ENCODE results near the gene SECISBP2L. TPM values are rescaled to one million over a fixed set of nuclear protein-coding genes. Genes with fewer than 3 reads are reported as not detected.
"Not testable (repeated sequence)": the region's sequence is repeated elsewhere in the genome, so short reads cannot be mapped to it uniquely, and the experiment has no call there.

Gene SECISBP2L
- total RNA-seq, 1 donor from 2014 or later, result 34.2 TPM

- ATAC-seq (peak; percentile 97), DNase-seq (ENCODE audit: missing footprints) (peak; percentile 90)
- intact Hi-C loops (cut with DNase I), result loop anchor here (2.0 kb wide), 1 partner anchor 97 kb away; the partner anchor contains the start of gene EID1
These were observed 70.5 kb downstream of the SECISBP2L start for GRCh38 chr15:48975472-48976419.

GRCh38 chr15:48974882-48975281 is 71.4 kb downstream of the SECISBP2L start:
- intact Hi-C loops (cut with DNase I), result loop anchor here (2.0 kb wide), 1 partner anchor 96 kb away; the partner anchor contains the start of gene EID1
- DNase-seq (ENCODE audit: missing footprints) (no peak), ATAC-seq (no peak)

- ATAC-seq (no peak), DNase-seq (ENCODE audit: missing footprints) (no peak)
- intact Hi-C loops (cut with DNase I), result no loop called here
These were observed 73.3 kb downstream of the SECISBP2L start for GRCh38 chr15:48972750-48973503.

GRCh38 chr15:48970926-48971325 is 75.3 kb downstream of the SECISBP2L start:
- intact Hi-C loops (cut with DNase I); ATAC-seq; DNase-seq (ENCODE audit: missing footprints): not testable (repeated sequence)

- ATAC-seq, result no peak
- intact Hi-C loops (cut with DNase I), result no loop called here
- DNase-seq (ENCODE audit: missing footprints), result no peak
These were observed 78.2 kb downstream of the SECISBP2L start for GRCh38 chr15:48968066-48968465.

- no peak for DNase-seq (ENCODE audit: missing footprints)
- intact Hi-C loops (cut with DNase I), result no loop called here
- no peak for ATAC-seq
These were observed 78.9 kb downstream of the SECISBP2L start for GRCh38 chr15:48967336-48967735.

GRCh38 chr15:48966595-48967301 is 79.5 kb downstream of the SECISBP2L start:
- intact Hi-C loops (cut with DNase I), result no loop called here
- DNase-seq (ENCODE audit: missing footprints), result no peak
- no peak for ATAC-seq

- intact Hi-C loops (cut with DNase I), result no loop called here
- no peak for ATAC-seq
These were observed 80.3 kb downstream of the SECISBP2L start for GRCh38 chr15:48965972-48966371.

GRCh38 chr15:48964898-48965297 is 81.3 kb downstream of the SECISBP2L start:
- intact Hi-C loops (cut with DNase I), result no loop called here
- ATAC-seq (no peak), DNase-seq (ENCODE audit: missing footprints) (no peak)

More at GRCh38 chr15:48965972-48966371, 80.3 kb downstream of the SECISBP2L start:
- DNase-seq (ENCODE audit: missing footprints), result no peak

GRCh38 chr15:48963524-48964113 is 82.6 kb downstream of the SECISBP2L start, which contains the start of gene SHC4:
Gene SHC4 (minus strand): TSS chr15:48963919. CDS start chr15:48963015, 904 bp downstream.
- DNase-seq (ENCODE audit: missing footprints), result peak; percentile 77
- ATAC-seq, result peak; percentile 77
- intact Hi-C loops (cut with DNase I), result loop anchor here (2.0 kb wide), 1 partner anchor 85 kb away; the partner anchor contains the start of gene EID1

GRCh38 chr15:48962662-48963523 is 83.4 kb downstream of the SECISBP2L start:
- DNase-seq (ENCODE audit: missing footprints) (peak; percentile 78), ATAC-seq (peak; percentile 81)
- intact Hi-C loops (cut with DNase I), result loop anchor here (2.0 kb wide), 1 partner anchor 84 kb away; the partner anchor contains the start of gene EID1

GRCh38 chr15:48955967-48956366 is 90.3 kb downstream of the SECISBP2L start:
- intact Hi-C loops (cut with DNase I), result no loop called here
- ATAC-seq (no peak), DNase-seq (ENCODE audit: missing footprints) (no peak)

GRCh38 chr15:48955370-48955769 is 90.9 kb downstream of the SECISBP2L start:
- ATAC-seq, result no peak
- intact Hi-C loops (cut with DNase I), result no loop called here
- no peak for DNase-seq (ENCODE audit: missing footprints)

- DNase-seq (ENCODE audit: missing footprints) (no peak), ATAC-seq (peak; percentile 54)
- intact Hi-C loops (cut with DNase I), result no loop called here
These were observed 91.7 kb downstream of the SECISBP2L start for GRCh38 chr15:48954538-48954937.

GRCh38 chr15:48946840-48947187 is 99.4 kb downstream of the SECISBP2L start:
- intact Hi-C loops (cut with DNase I), result no loop called here

GRCh38 chr15:48946074-48946839 is 100.0 kb downstream of the SECISBP2L start:
- ATAC-seq (peak; percentile 36), DNase-seq (ENCODE audit: missing footprints) (no peak)
- intact Hi-C loops (cut with DNase I), result no loop called here

More at GRCh38 chr15:48946840-48947187, 99.4 kb downstream of the SECISBP2L start:
- DNase-seq (ENCODE audit: missing footprints), result no peak
- no peak for ATAC-seq

- intact Hi-C loops (cut with DNase I), result no loop called here
- DNase-seq (ENCODE audit: missing footprints), result no peak
- ATAC-seq, result peak; percentile 48
These were observed 100.9 kb downstream of the SECISBP2L start for GRCh38 chr15:48945386-48945785.

Data from Right ventricle myocardium inferior (tissue), 1 donor.